Measurements from ENCODE around the gene NDE1.

- TF ChIP-seq, protein P1, sequence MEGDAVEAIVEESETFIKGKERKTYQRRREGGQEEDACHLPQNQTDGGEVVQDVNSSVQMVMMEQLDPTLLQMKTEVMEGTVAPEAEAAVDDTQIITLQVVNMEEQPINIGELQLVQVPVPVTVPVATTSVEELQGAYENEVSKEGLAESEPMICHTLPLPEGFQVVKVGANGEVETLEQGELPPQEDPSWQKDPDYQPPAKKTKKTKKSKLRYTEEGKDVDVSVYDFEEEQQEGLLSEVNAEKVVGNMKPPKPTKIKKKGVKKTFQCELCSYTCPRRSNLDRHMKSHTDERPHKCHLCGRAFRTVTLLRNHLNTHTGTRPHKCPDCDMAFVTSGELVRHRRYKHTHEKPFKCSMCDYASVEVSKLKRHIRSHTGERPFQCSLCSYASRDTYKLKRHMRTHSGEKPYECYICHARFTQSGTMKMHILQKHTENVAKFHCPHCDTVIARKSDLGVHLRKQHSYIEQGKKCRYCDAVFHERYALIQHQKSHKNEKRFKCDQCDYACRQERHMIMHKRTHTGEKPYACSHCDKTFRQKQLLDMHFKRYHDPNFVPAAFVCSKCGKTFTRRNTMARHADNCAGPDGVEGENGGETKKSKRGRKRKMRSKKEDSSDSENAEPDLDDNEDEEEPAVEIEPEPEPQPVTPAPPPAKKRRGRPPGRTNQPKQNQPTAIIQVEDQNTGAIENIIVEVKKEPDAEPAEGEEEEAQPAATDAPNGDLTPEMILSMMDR (IDR thresholded peaks at IDR 0.05 in 4 of 5, conservative IDR thresholded peaks at IDR 0.05 in 1 of 5) = no peak
- TF ChIP-seq POLR2A (IDR thresholded peaks at IDR 0.05) = no peak
Observed at GRCh38 chr16:15764112-15764511, 114.1 kb downstream of the NDE1 start.

All from gastrocnemius medialis (tissue), 4 donors.